GM12878 (cell line): Measurements from ENCODE around the gene RPE65. TPM values are rescaled to one million over a fixed set of nuclear protein-coding genes. Genes with fewer than 3 reads are reported as not detected.

ENCODE experiments used
- ATAC-seq: fragments of 200-7000 bp; cut with Tn5 transposase; 3 replicates; pipeline ENCODE4 v1.9.1; 2020; ENCODE audit warnings: mild to moderate bottlenecking, moderate library complexity
- BruUV-seq: library from RNA; stranded (reverse); fragments of 400-500 nt; replicated peaks from 2 replicates; lab custom pipeline; 2021; lab: Mats Ljungman, UMichigan
- CTCF ChIA-PET: fragments of 300-600 bp; sonication (Branson Sonifier 250); formaldehyde crosslinking; extraction: SDS; loops from one replicate; lab custom pipeline; 2021; ENCODE audit warnings: inconsistent platforms; lab: Yijun Ruan, JAX
- POLR2A ChIA-PET: fragments of 350-600 bp; formaldehyde crosslinking; extraction: SDS; loops from one replicate; lab custom pipeline; 2021; ENCODE audit warnings: inconsistent platforms; lab: Charles Lee
- RAD21 ChIA-PET: fragments of 300-600 bp; sonication (Branson Sonifier 250); formaldehyde crosslinking; loops from one replicate; lab custom pipeline; 2023; ENCODE audit warnings: antibody characterized with exemption; ENCODE audit not compliant: unreplicated experiment; lab: Charles Lee
- SMC1A ChIA-PET: fragments of 300-600 bp; sonication (Branson Sonifier 250); formaldehyde crosslinking; loops from one replicate; lab custom pipeline; 2023; ENCODE audit not compliant: unreplicated experiment, uncharacterized antibody; lab: Charles Lee
- DNase-seq: peaks from one replicate; pipeline ENCODE4 v3.0.0-alpha.2; 2011; ENCODE audit warnings: low read depth, low spot score
- FAIRE-seq: peaks from 3 replicates; lab custom pipeline; 2011; peaks lifted over from hg19 to GRCh38; lab: Jason Lieb, UNC
- H2AFZ ChIP-seq: 2 replicates; pipeline ENCODE4 v1.6.0; 2011; ENCODE audit warnings: low read depth, low read length, control low read depth; ENCODE audit not compliant: control insufficient read depth
- H3K27ac ChIP-seq: 2 replicates; pipeline ENCODE4 v1.5.1; 2011; ENCODE audit warnings: control low read depth; ENCODE audit not compliant: control insufficient read depth, insufficient read depth
- H3K27me3 ChIP-seq, 2 experiments: replicated peaks in 1 of 2; 2 replicates each; pipeline versions ENCODE4 v1.6.0 to v1.6.1; 2011; ENCODE audit warnings: low read length in 1 of 2; ENCODE audit not compliant: control insufficient read depth in 2 of 2, insufficient read depth in 2 of 2
- H3K36me3 ChIP-seq, 2 experiments: 2 replicates each; pipeline ENCODE4 v1.5.1; 2011; ENCODE audit warnings: low read length in 1 of 2; ENCODE audit not compliant: control insufficient read depth in 2 of 2, insufficient read depth in 2 of 2
- H3K4me1 ChIP-seq: 2 replicates; pipeline ENCODE4 v1.6.1; 2011; ENCODE audit warnings: mild to moderate bottlenecking, low read length, moderate library complexity, mixed read lengths; ENCODE audit not compliant: control insufficient read depth, insufficient read depth
- H3K4me2 ChIP-seq: 2 replicates; pipeline ENCODE4 v1.6.0; 2011; ENCODE audit warnings: control low read depth; ENCODE audit not compliant: control insufficient read depth, insufficient read depth
- H3K4me3 ChIP-seq: fragments of 200-600 bp; sonication (generic); 2 replicates; pipeline ENCODE4 v1.5.1; 2016
- H3K79me2 ChIP-seq: 2 replicates; pipeline ENCODE4 v1.6.0; 2011; ENCODE audit warnings: low read length; ENCODE audit not compliant: control insufficient read depth, insufficient read depth
- H3K9ac ChIP-seq: 2 replicates; pipeline ENCODE4 v1.8.0; 2011; ENCODE audit warnings: low read length, control low read depth, mixed read lengths; ENCODE audit not compliant: control insufficient read depth, insufficient read depth
- H3K9me3 ChIP-seq: replicated peaks from 3 replicates; pipeline ENCODE4 v1.5.1; 2011; ENCODE audit warnings: mild to moderate bottlenecking, low read length; ENCODE audit not compliant: control insufficient read depth, insufficient read depth
- H4K20me1 ChIP-seq: 2 replicates; pipeline ENCODE4 v1.6.0; 2011; ENCODE audit not compliant: control insufficient read depth, insufficient read depth
- RUNX3 ChIP-seq: IDR thresholded peaks from 2 replicates; pipeline ENCODE4 v1.6.1; 2012; ENCODE audit warnings: low read length, inconsistent platforms
- WGBS: methylation state at CpG from one replicate; pipeline ENCODE4 v1.1.6; 2016; ENCODE audit warnings: low lambda C conversion rate; ENCODE audit not compliant: insufficient replicate concordance, insufficient coverage; ENCODE audit errors: missing lambda C conversion rate; 5-methylcytosine and 5-hydroxymethylcytosine counted together
- in situ Hi-C: fragments of 300-500 bp; cut with MboI; formaldehyde crosslinking; loops from 9 replicates; pipeline ENCODE4 v1.14.3; 2018; ENCODE audit warnings: mixed read lengths
- intact Hi-C: fragments of 100-400 bp; cut with micrococcal nuclease; formaldehyde crosslinking; loops from one replicate; pipeline ENCODE4 v1.14.2; 2022; ENCODE audit not compliant: unreplicated experiment
- polyA plus RNA-seq, 11 experiments: library from polyadenylated mRNA; depleted of rRNA in 4 of 11; unstranded in 6 of 11; stranded (reverse) in 5 of 11; fragments of >200 nt; fragmentation: Nextera tagmentation in 4 of 11; fragmentation: Illumina TruSeq in 1 of 11; extraction: Ambion mirVana in 4 of 11; extraction: Trizol in 1 of 11; gene quantifications; 1 replicate in 1 of 11; 2 replicates in 10 of 11; pipeline versions ENCODE4 v1.2.1 to v1.2.3, GENCODE V29; 2011 to 2016; ENCODE audit warnings: inconsistent platforms in 2 of 11, missing spikeins in 2 of 11, low read depth in 1 of 11
- total RNA-seq, 4 experiments: library from RNA; depleted of rRNA in 3 of 4; stranded (reverse); fragments of >200 nt in 3 of 4; fragmentation: Illumina TruSeq in 1 of 4; extraction: Trizol in 1 of 4; gene quantifications; 2 replicates each; pipeline versions ENCODE4 v1.2.1 to v1.2.3, GENCODE V29; 2013 to 2021
- TF ChIP-seq, protein P1 (sequence below): fragments of 450-650 bp; conservative IDR thresholded peaks from 2 replicates; pipeline ENCODE4 v1.6.1; 2017; ENCODE audit warnings: mild to moderate bottlenecking, moderate library complexity

The RPE65 gene
- total and polyA plus RNA-seq, 10 of the 15 experiments (the other 5 are each of a cell fraction or from before 2014, with no cell fraction given), result not detected

DNA sequence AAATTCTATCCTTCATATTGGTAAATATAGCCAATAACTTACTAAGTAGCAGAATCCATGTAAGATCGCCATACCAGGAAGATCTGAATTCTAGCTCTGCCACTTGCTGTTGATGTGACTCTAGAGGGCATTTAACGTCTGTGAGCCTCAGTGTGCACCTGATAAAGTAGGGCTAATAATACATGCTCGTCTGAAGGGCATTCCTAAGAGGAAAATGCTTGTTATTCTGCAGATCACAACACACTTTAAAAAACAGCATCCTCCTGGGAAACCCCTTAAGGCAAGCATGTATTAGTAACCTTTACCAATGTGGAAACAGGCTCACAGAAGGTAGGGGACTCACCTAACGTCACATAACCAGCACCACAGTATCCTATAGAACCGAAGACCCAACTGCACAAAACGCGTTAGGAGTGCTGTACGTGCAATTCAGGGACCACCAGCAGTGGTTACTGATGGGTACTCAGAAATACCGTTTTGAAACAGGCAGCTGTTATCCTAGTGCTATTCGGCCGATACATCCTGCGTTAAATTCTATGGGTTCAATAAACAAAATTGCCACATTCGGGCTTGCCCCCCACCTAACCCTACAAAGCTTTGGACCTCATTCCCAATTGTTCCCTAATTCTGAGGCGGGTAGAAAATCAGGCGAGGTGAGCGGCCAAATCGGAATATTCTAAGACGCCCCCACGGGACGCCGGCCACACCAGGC is 46.4 kb upstream of the RPE65 start:
- H3K27ac ChIP-seq, result peak overlapping the region; percentile 87
- RAD21 ChIA-PET, result interaction anchor here (1.1 kb wide), 1 partner anchor 103 kb away, joined by 3 read pairs; no protein-coding TSS in a partner anchor
- BruUV-seq, result no TSS peak

More for the DNA sequence above, 46.4 kb upstream of the RPE65 start:
- peak; percentile 45 for ATAC-seq
- no peaks in the 10 kb centered on the region for H4K20me1 ChIP-seq
- H3K4me1 ChIP-seq, result no peaks in the 10 kb centered on the region; the same call in 1 of the 2 replicates
- ChIA-PET CTCF (interaction anchor here (0.9 to 1.9 kb wide), 2 partner anchors 8 to 17 kb away, joined by 4 to 9 read pairs; no protein-coding TSS in a partner anchor), SMC1A (interaction anchor here (2.3 to 3.2 kb wide), 2 partner anchors 8 to 11 kb away, joined by 11 to 17 read pairs; no protein-coding TSS in a partner anchor), POLR2A (interaction anchor here (1.1 to 1.9 kb wide), 3 partner anchors 8 to 12 kb away, joined by 3 to 6 read pairs (median 3); no protein-coding TSS in a partner anchor)
- peaks cover 21% of the 10 kb centered on the region for H3K79me2 ChIP-seq
- FAIRE-seq, result peak; percentile 27
- TF ChIP-seq, protein P1, sequence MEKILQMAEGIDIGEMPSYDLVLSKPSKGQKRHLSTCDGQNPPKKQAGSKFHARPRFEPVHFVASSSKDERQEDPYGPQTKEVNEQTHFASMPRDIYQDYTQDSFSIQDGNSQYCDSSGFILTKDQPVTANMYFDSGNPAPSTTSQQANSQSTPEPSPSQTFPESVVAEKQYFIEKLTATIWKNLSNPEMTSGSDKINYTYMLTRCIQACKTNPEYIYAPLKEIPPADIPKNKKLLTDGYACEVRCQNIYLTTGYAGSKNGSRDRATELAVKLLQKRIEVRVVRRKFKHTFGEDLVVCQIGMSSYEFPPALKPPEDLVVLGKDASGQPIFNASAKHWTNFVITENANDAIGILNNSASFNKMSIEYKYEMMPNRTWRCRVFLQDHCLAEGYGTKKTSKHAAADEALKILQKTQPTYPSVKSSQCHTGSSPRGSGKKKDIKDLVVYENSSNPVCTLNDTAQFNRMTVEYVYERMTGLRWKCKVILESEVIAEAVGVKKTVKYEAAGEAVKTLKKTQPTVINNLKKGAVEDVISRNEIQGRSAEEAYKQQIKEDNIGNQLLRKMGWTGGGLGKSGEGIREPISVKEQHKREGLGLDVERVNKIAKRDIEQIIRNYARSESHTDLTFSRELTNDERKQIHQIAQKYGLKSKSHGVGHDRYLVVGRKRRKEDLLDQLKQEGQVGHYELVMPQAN, result no peak
- 0 out of 2 replicates have a peak, but pooled peaks have one; percentile 12 for TF ChIP-seq RUNX3
- H3K9ac ChIP-seq, result peak overlapping the region; percentile 84
- peak overlapping the region; percentile 95 for H2AFZ ChIP-seq
- no peak for DNase-seq
- peak overlapping the region; percentile 82 for H3K4me3 ChIP-seq
- 4% methylated on average over 21 of the region's 21 CpGs for WGBS
- no peaks in the 10 kb centered on the region for H3K9me3 ChIP-seq
- no peaks in the 10 kb centered on the region for H3K36me3 ChIP-seq
- no peaks in the 10 kb centered on the region for H3K27me3 ChIP-seq
- in situ Hi-C loops (no loop called here), intact Hi-C loops (no loop called here)
- peak overlapping the region; percentile 79 for H3K4me2 ChIP-seq
